Measurements from ENCODE around the gene GRB7. TPM values are rescaled to one million over a fixed set of nuclear protein-coding genes. Genes with fewer than 3 reads are reported as not detected.
"Not testable (repeated sequence)": the region's sequence is repeated elsewhere in the genome, so short reads cannot be mapped to it uniquely, and the experiment has no call there.

GRB7 gene
- total and polyA plus RNA-seq, 10 of the 15 experiments (the other 5 are each of a cell fraction or from before 2014, with no cell fraction given), result 0.05 to 0.34 (median 0.19) TPM; not detected in 4

GRCh38 chr17:39709998-39710964 is 27.5 kb upstream of the GRB7 start:
- RAD21 ChIA-PET (ENCODE audit: unreplicated experiment), result no interaction called here
- Histone ChIP-seq H3K79me2 (ENCODE audit: control insufficient read depth, insufficient read depth, low read length) (no peaks in the 10 kb centered on the region), H4K20me1 (ENCODE audit: control insufficient read depth, insufficient read depth) (no peaks in the 10 kb centered on the region), H3K4me1 (ENCODE audit: control insufficient read depth, insufficient read depth, low read length) (no peaks in the 10 kb centered on the region), H3K9me3 (replicated peaks; ENCODE audit: control insufficient read depth, insufficient read depth, low read length) (no peaks in the 10 kb centered on the region), H3K4me2 (ENCODE audit: control insufficient read depth, insufficient read depth) (no peak overlapping the region), H3K27ac (ENCODE audit: control insufficient read depth, insufficient read depth) (no peak overlapping the region), H2AFZ (ENCODE audit: control insufficient read depth, low read depth, low read length) (no peak overlapping the region), H3K27me3 (replicated peaks in 1 of 2; ENCODE audit: control insufficient read depth in 2 of 2, insufficient read depth in 2 of 2, low read length in 1 of 2) (peaks cover 0 to 1% of the 10 kb centered on the region in 2 experiments; a peak in 1 of 4 replicates), H3K9ac (ENCODE audit: control insufficient read depth, insufficient read depth, low read length) (no peak overlapping the region), H3K4me3 (no peak overlapping the region), H3K36me3 (ENCODE audit: control insufficient read depth in 2 of 2, insufficient read depth in 2 of 2, low read length in 1 of 2) (no peaks in the 10 kb centered on the region)
- SMC1A ChIA-PET (ENCODE audit: uncharacterized antibody, unreplicated experiment), result interaction anchor here (1.1 kb wide), 1 partner anchor 26 kb away, joined by 3 read pairs; no protein-coding TSS in a partner anchor
- no peak for TF ChIP-seq NR2C1 (IDR thresholded peaks at IDR 0.05)
- TF ChIP-seq FOXM1 (IDR thresholded peaks at IDR 0.05; ENCODE audit: low read depth, low read length), result no peak
- no peak for TF ChIP-seq ZNF622 (IDR thresholded peaks at IDR 0.05)
- 0 out of 4 replicates have a peak, but pooled peaks of 1 of the 2 experiments have one; percentile 18 for TF ChIP-seq BHLHE40 (IDR thresholded peaks at IDR 0.05; ENCODE audit: borderline replicate concordance in 1 of 2, low read depth in 2 of 2, low read length in 1 of 2)
- TF ChIP-seq ATF3 (IDR thresholded peaks at IDR 0.05; ENCODE audit: borderline replicate concordance, extremely low read depth, low read depth, low read length), result no peak
- no peak for TF ChIP-seq IKZF2 (IDR thresholded peaks at IDR 0.05)
- DNase-seq (ENCODE audit: low read depth, low spot score) (no peak), ATAC-seq (no peak), FAIRE-seq (no peak)
- in situ Hi-C loops (cut with MboI) (no loop called here), intact Hi-C loops (cut with micrococcal nuclease; ENCODE audit: unreplicated experiment) (no loop called here)
- CTCF ChIA-PET, result interaction anchor here (0.6 to 1.2 kb wide), 4 partner anchors 38 to 726 kb away, joined by 3 to 4 read pairs (median 3); no protein-coding TSS in a partner anchor
- no TSS peak for BruUV-seq (replicated peaks)
- POLR2A ChIA-PET, result interaction anchor here (0.7 kb wide), 1 partner anchor 225 kb away, joined by 3 read pairs; no protein-coding TSS in a partner anchor
- 72% methylated on average over 20 of the region's 20 CpGs for WGBS (ENCODE audit: insufficient coverage, insufficient replicate concordance, low lambda C conversion rate, missing lambda C conversion rate)

- FAIRE-seq; H3K4me1 ChIP-seq (ENCODE audit: control insufficient read depth, insufficient read depth, low read length); DNase-seq (ENCODE audit: low read depth, low spot score); BruUV-seq (replicated peaks); in situ Hi-C loops (cut with MboI); RAD21 ChIA-PET (ENCODE audit: unreplicated experiment); H3K9me3 ChIP-seq (replicated peaks; ENCODE audit: control insufficient read depth, insufficient read depth, low read length); H3K27me3 ChIP-seq (replicated peaks in 1 of 2; ENCODE audit: control insufficient read depth in 2 of 2, insufficient read depth in 2 of 2, low read length in 1 of 2); intact Hi-C loops (cut with micrococcal nuclease; ENCODE audit: unreplicated experiment); H4K20me1 ChIP-seq (ENCODE audit: control insufficient read depth, insufficient read depth); H2AFZ ChIP-seq (ENCODE audit: control insufficient read depth, low read depth, low read length); H3K9ac ChIP-seq (ENCODE audit: control insufficient read depth, insufficient read depth, low read length); H3K4me3 ChIP-seq; H3K36me3 ChIP-seq (ENCODE audit: control insufficient read depth in 2 of 2, insufficient read depth in 2 of 2, low read length in 1 of 2); H3K79me2 ChIP-seq (ENCODE audit: control insufficient read depth, insufficient read depth, low read length); ATAC-seq; H3K27ac ChIP-seq (ENCODE audit: control insufficient read depth, insufficient read depth); H3K4me2 ChIP-seq (ENCODE audit: control insufficient read depth, insufficient read depth): not testable (repeated sequence)
- POLR2A ChIA-PET, result interaction anchor here (0.7 kb wide), 1 partner anchor 226 kb away, joined by 3 read pairs; no protein-coding TSS in a partner anchor
- CTCF ChIA-PET, result interaction anchor here (1.0 to 1.2 kb wide), 2 partner anchors 56 to 164 kb away, joined by 3 to 4 read pairs; no protein-coding TSS in a partner anchor
- SMC1A ChIA-PET (ENCODE audit: uncharacterized antibody, unreplicated experiment), result interaction anchor here (1.1 kb wide), 1 partner anchor 27 kb away, joined by 3 read pairs; no protein-coding TSS in a partner anchor
- WGBS (ENCODE audit: insufficient coverage, insufficient replicate concordance, low lambda C conversion rate, missing lambda C conversion rate), result 33% methylated on average over 11 of the region's 11 CpGs
Observed at GRCh38 chr17:39711071-39711470, 26.7 kb upstream of the GRB7 start.
